ENCODE measurements around the gene IGSF1.
"Not testable (repeated sequence)": the region's sequence is repeated elsewhere in the genome, so short reads cannot be mapped to it uniquely, and the experiment has no call there.

Gene IGSF1

GRCh38 chrX:131273011-131273410 lies 16.1 kb downstream of the IGSF1 start:
- Histone ChIP-seq H3K9ac (ENCODE audit: low read length in 5 of 5) (no peak overlapping the region), H3K27ac (ENCODE audit: low read depth, low read length) (no peak overlapping the region), H3K9me3 (ENCODE audit: control insufficient read depth in 5 of 5, low read length in 5 of 5) (no peaks in the 10 kb centered on the region), H3K4me1 (ENCODE audit: control insufficient read depth in 5 of 5, insufficient read depth in 5 of 5, low read length in 5 of 5) (no peaks in the 10 kb centered on the region), H3K27me3 (ENCODE audit: control insufficient read depth in 5 of 5, insufficient read depth in 4 of 5, low read length in 5 of 5) (peaks cover 0 to 21% (median 15%) of the 10 kb centered on the region in 5 donors), H3K36me3 (ENCODE audit: control insufficient read depth in 5 of 5, insufficient read depth in 5 of 5, low read length in 5 of 5) (no peaks in the 10 kb centered on the region), H3K4me3 (ENCODE audit: low read depth in 1 of 5, low read length in 5 of 5) (no peak overlapping the region)

GRCh38 chrX:131271826-131272225 lies 17.3 kb downstream of the IGSF1 start:
- no peak overlapping the region for H3K4me3 ChIP-seq (ENCODE audit: low read depth in 1 of 5, low read length in 5 of 5)
- no peaks in the 10 kb centered on the region for H3K4me1 ChIP-seq (ENCODE audit: control insufficient read depth in 5 of 5, insufficient read depth in 5 of 5, low read length in 5 of 5)

GRCh38 chrX:131271274-131271673 lies 17.8 kb downstream of the IGSF1 start:
- Histone ChIP-seq H3K4me1 (ENCODE audit: control insufficient read depth in 5 of 5, insufficient read depth in 5 of 5, low read length in 5 of 5) (no peaks in the 10 kb centered on the region), H3K9ac (ENCODE audit: low read length in 5 of 5) (no peak overlapping the region), H3K9me3 (ENCODE audit: control insufficient read depth in 5 of 5, low read length in 5 of 5) (no peaks in the 10 kb centered on the region), H3K36me3 (ENCODE audit: control insufficient read depth in 5 of 5, insufficient read depth in 5 of 5, low read length in 5 of 5) (no peaks in the 10 kb centered on the region), H3K27ac (ENCODE audit: low read depth, low read length) (no peak overlapping the region), H3K27me3 (ENCODE audit: control insufficient read depth in 5 of 5, insufficient read depth in 4 of 5, low read length in 5 of 5) (peaks cover 0 to 12% (median 9%) of the 10 kb centered on the region in 5 donors), H3K4me3 (ENCODE audit: low read depth in 1 of 5, low read length in 5 of 5) (no peak overlapping the region)

More at GRCh38 chrX:131271826-131272225, 17.3 kb downstream of the IGSF1 start:
- no peak overlapping the region for H3K27ac ChIP-seq (ENCODE audit: low read depth, low read length)
- no peak overlapping the region for H3K9ac ChIP-seq (ENCODE audit: low read length in 5 of 5)
- no peaks in the 10 kb centered on the region for H3K36me3 ChIP-seq (ENCODE audit: control insufficient read depth in 5 of 5, insufficient read depth in 5 of 5, low read length in 5 of 5)
- no peaks in the 10 kb centered on the region for H3K9me3 ChIP-seq (ENCODE audit: control insufficient read depth in 5 of 5, low read length in 5 of 5)
- H3K27me3 ChIP-seq (ENCODE audit: control insufficient read depth in 5 of 5, insufficient read depth in 4 of 5, low read length in 5 of 5): peaks cover 0 to 17% (median 9%) of the 10 kb centered on the region in 5 donors

- no peak overlapping the region for H3K4me3 ChIP-seq (ENCODE audit: low read depth in 1 of 5, low read length in 5 of 5)
- H3K9me3 ChIP-seq (ENCODE audit: control insufficient read depth in 5 of 5, low read length in 5 of 5): no peaks in the 10 kb centered on the region
- no peaks in the 10 kb centered on the region for H3K4me1 ChIP-seq (ENCODE audit: control insufficient read depth in 5 of 5, insufficient read depth in 5 of 5, low read length in 5 of 5)
- H3K27me3 ChIP-seq (ENCODE audit: control insufficient read depth in 5 of 5, insufficient read depth in 4 of 5, low read length in 5 of 5): peaks cover 0 to 12% (median 6%) of the 10 kb centered on the region in 5 donors
- H3K9ac ChIP-seq (ENCODE audit: low read length in 5 of 5): no peak overlapping the region
- H3K27ac ChIP-seq (ENCODE audit: low read depth, low read length): no peak overlapping the region
- H3K36me3 ChIP-seq (ENCODE audit: control insufficient read depth in 5 of 5, insufficient read depth in 5 of 5, low read length in 5 of 5): no peaks in the 10 kb centered on the region
These were observed 19.0 kb downstream of the IGSF1 start for GRCh38 chrX:131270080-131270479.

GRCh38 chrX:131264665-131265064 lies 24.4 kb downstream of the IGSF1 start:
- H3K27me3 ChIP-seq (ENCODE audit: control insufficient read depth in 5 of 5, insufficient read depth in 4 of 5, low read length in 5 of 5): peaks cover 0 to 17% (median 8%) of the 10 kb centered on the region in 5 donors
- no peaks in the 10 kb centered on the region for H3K9me3 ChIP-seq (ENCODE audit: control insufficient read depth in 5 of 5, low read length in 5 of 5)
- no peak overlapping the region for H3K9ac ChIP-seq (ENCODE audit: low read length in 5 of 5)
- H3K36me3 ChIP-seq (ENCODE audit: control insufficient read depth in 5 of 5, insufficient read depth in 5 of 5, low read length in 5 of 5): no peaks in the 10 kb centered on the region
- H3K27ac ChIP-seq (ENCODE audit: low read depth, low read length): no peak overlapping the region
- no peaks in the 10 kb centered on the region for H3K4me1 ChIP-seq (ENCODE audit: control insufficient read depth in 5 of 5, insufficient read depth in 5 of 5, low read length in 5 of 5)
- no peak overlapping the region for H3K4me3 ChIP-seq (ENCODE audit: low read depth in 1 of 5, low read length in 5 of 5)

- no peak overlapping the region for H3K9ac ChIP-seq (ENCODE audit: low read length in 5 of 5)
- peaks cover 0 to 22% (median 8%) of the 10 kb centered on the region in 5 donors for H3K27me3 ChIP-seq (ENCODE audit: control insufficient read depth in 5 of 5, insufficient read depth in 4 of 5, low read length in 5 of 5)
- no peak overlapping the region for H3K4me3 ChIP-seq (ENCODE audit: low read depth in 1 of 5, low read length in 5 of 5)
- no peaks in the 10 kb centered on the region for H3K36me3 ChIP-seq (ENCODE audit: control insufficient read depth in 5 of 5, insufficient read depth in 5 of 5, low read length in 5 of 5)
- H3K4me1 ChIP-seq (ENCODE audit: control insufficient read depth in 5 of 5, insufficient read depth in 5 of 5, low read length in 5 of 5): no peaks in the 10 kb centered on the region
- H3K9me3 ChIP-seq (ENCODE audit: control insufficient read depth in 5 of 5, low read length in 5 of 5): no peaks in the 10 kb centered on the region
- H3K27ac ChIP-seq (ENCODE audit: low read depth, low read length): no peak overlapping the region
These were observed 25.1 kb downstream of the IGSF1 start for GRCh38 chrX:131264053-131264452.

GRCh38 chrX:131262738-131263679 lies 26.1 kb downstream of the IGSF1 start:
- Histone ChIP-seq H3K9me3 (ENCODE audit: control insufficient read depth in 5 of 5, low read length in 5 of 5) (no peaks in the 10 kb centered on the region), H3K27me3 (ENCODE audit: control insufficient read depth in 5 of 5, insufficient read depth in 4 of 5, low read length in 5 of 5) (peaks cover 0 to 22% (median 9%) of the 10 kb centered on the region in 5 donors), H3K4me1 (ENCODE audit: control insufficient read depth in 5 of 5, insufficient read depth in 5 of 5, low read length in 5 of 5) (no peaks in the 10 kb centered on the region), H3K4me3 (ENCODE audit: low read depth in 1 of 5, low read length in 5 of 5) (no peak overlapping the region), H3K27ac (ENCODE audit: low read depth, low read length) (no peak overlapping the region), H3K9ac (ENCODE audit: low read length in 5 of 5) (no peak overlapping the region), H3K36me3 (ENCODE audit: control insufficient read depth in 5 of 5, insufficient read depth in 5 of 5, low read length in 5 of 5) (no peaks in the 10 kb centered on the region)

- Histone ChIP-seq H3K9ac (ENCODE audit: low read length in 5 of 5) (no peak overlapping the region), H3K36me3 (ENCODE audit: control insufficient read depth in 5 of 5, insufficient read depth in 5 of 5, low read length in 5 of 5) (no peaks in the 10 kb centered on the region), H3K4me3 (ENCODE audit: low read depth in 1 of 5, low read length in 5 of 5) (no peak overlapping the region), H3K9me3 (ENCODE audit: control insufficient read depth in 5 of 5, low read length in 5 of 5) (no peaks in the 10 kb centered on the region), H3K4me1 (ENCODE audit: control insufficient read depth in 5 of 5, insufficient read depth in 5 of 5, low read length in 5 of 5) (no peaks in the 10 kb centered on the region), H3K27me3 (ENCODE audit: control insufficient read depth in 5 of 5, insufficient read depth in 4 of 5, low read length in 5 of 5) (peaks cover 0 to 22% (median 11%) of the 10 kb centered on the region in 5 donors), H3K27ac (ENCODE audit: low read depth, low read length) (no peak overlapping the region)
These were observed 26.9 kb downstream of the IGSF1 start for GRCh38 chrX:131262200-131262599.

- no peaks in the 10 kb centered on the region for H3K36me3 ChIP-seq (ENCODE audit: control insufficient read depth in 5 of 5, insufficient read depth in 5 of 5, low read length in 5 of 5)
- H3K9me3 ChIP-seq (ENCODE audit: control insufficient read depth in 5 of 5, low read length in 5 of 5): no peaks in the 10 kb centered on the region
- no peak overlapping the region for H3K4me3 ChIP-seq (ENCODE audit: low read depth in 1 of 5, low read length in 5 of 5)
- H3K4me1 ChIP-seq (ENCODE audit: control insufficient read depth in 5 of 5, insufficient read depth in 5 of 5, low read length in 5 of 5): no peaks in the 10 kb centered on the region
- H3K9ac ChIP-seq (ENCODE audit: low read length in 5 of 5): no peak overlapping the region
- peaks cover 0 to 18% (median 10%) of the 10 kb centered on the region in 5 donors for H3K27me3 ChIP-seq (ENCODE audit: control insufficient read depth in 5 of 5, insufficient read depth in 4 of 5, low read length in 5 of 5)
- no peak overlapping the region for H3K27ac ChIP-seq (ENCODE audit: low read depth, low read length)
These were observed 31.7 kb downstream of the IGSF1 start for GRCh38 chrX:131257367-131257766.

GRCh38 chrX:131250984-131251738 lies 37.9 kb downstream of the IGSF1 start:
- H3K9me3 ChIP-seq (ENCODE audit: control insufficient read depth in 5 of 5, low read length in 5 of 5); H3K27me3 ChIP-seq (ENCODE audit: control insufficient read depth in 5 of 5, insufficient read depth in 4 of 5, low read length in 5 of 5); H3K27ac ChIP-seq (ENCODE audit: low read depth, low read length); H3K4me3 ChIP-seq (ENCODE audit: low read depth in 1 of 5, low read length in 5 of 5); H3K9ac ChIP-seq (ENCODE audit: low read length in 5 of 5); H3K4me1 ChIP-seq (ENCODE audit: control insufficient read depth in 5 of 5, insufficient read depth in 5 of 5, low read length in 5 of 5); H3K36me3 ChIP-seq (ENCODE audit: control insufficient read depth in 5 of 5, insufficient read depth in 5 of 5, low read length in 5 of 5): not testable (repeated sequence)

Data from subcutaneous abdominal adipose tissue (tissue), 5 donors.